Measurements from ENCODE around the gene ARHGEF28.

- TF ChIP-seq CTCF (IDR thresholded peaks at IDR 0.05) = no peak
- TF ChIP-seq EP300 (IDR thresholded peaks at IDR 0.05) = no peak
- no peak for TF ChIP-seq POLR2AphosphoS5 (IDR thresholded peaks at IDR 0.05)
Measured at GRCh38 chr5:73727470-73727869, 101.5 kb downstream of the ARHGEF28 start.
